Osteocyte (in vitro differentiated cells): ENCODE data around the gene NT5E. TPM values are rescaled to one million over a fixed set of nuclear protein-coding genes. Genes with fewer than 3 reads are reported as not detected.
A peak's percentile ranks its signal among the peaks of the same experiment; 100 is the strongest.
"Not testable (repeated sequence)": the region's sequence is repeated elsewhere in the genome, so short reads cannot be mapped to it uniquely, and the experiment has no call there.

Source experiments
- DNase-seq: peaks from one replicate; pipeline ENCODE4 v3.0.0; 2021; ENCODE audit warnings: mixed read lengths; ENCODE audit not compliant: unreplicated experiment; ENCODE audit errors: extremely low spot score
- H3K27ac Mint-ChIP-seq: one replicate; pipeline ENCODE4 v1.8.0; 2021; ENCODE audit warnings: mild to moderate bottlenecking, mixed read lengths; ENCODE audit not compliant: unreplicated experiment
- H3K27me3 Mint-ChIP-seq: one replicate; pipeline ENCODE4 v1.8.0; 2021; ENCODE audit warnings: mixed read lengths; ENCODE audit not compliant: unreplicated experiment
- H3K36me3 Mint-ChIP-seq: one replicate; pipeline ENCODE4 v1.8.0; 2021; ENCODE audit warnings: mixed read lengths; ENCODE audit not compliant: unreplicated experiment
- H3K4me1 Mint-ChIP-seq: one replicate; pipeline ENCODE4 v1.8.0; 2021; ENCODE audit warnings: mixed read lengths; ENCODE audit not compliant: unreplicated experiment
- H3K4me3 Mint-ChIP-seq: one replicate; pipeline ENCODE4 v1.8.0; 2021; ENCODE audit warnings: mild to moderate bottlenecking, moderate library complexity, mixed read lengths; ENCODE audit not compliant: unreplicated experiment
- H3K9me3 Mint-ChIP-seq: one replicate; pipeline ENCODE4 v1.8.0; 2021; ENCODE audit warnings: mixed read lengths; ENCODE audit not compliant: unreplicated experiment
- total RNA-seq: library from RNA; stranded (reverse); gene quantifications from 2 replicates; pipeline ENCODE4 v1.2.1, GENCODE V29; 2021
- TF ChIP-seq, protein P1 (sequence below): fragments of 200-600 bp; sonication (generic); IDR thresholded peaks from 2 replicates; pipeline ENCODE4 v1.5.0; 2021; ENCODE audit warnings: antibody characterized with exemption, mild to moderate bottlenecking, moderate library complexity

Gene NT5E
- total RNA-seq, 1 donor from 2014 or later = 197 TPM

DNA sequence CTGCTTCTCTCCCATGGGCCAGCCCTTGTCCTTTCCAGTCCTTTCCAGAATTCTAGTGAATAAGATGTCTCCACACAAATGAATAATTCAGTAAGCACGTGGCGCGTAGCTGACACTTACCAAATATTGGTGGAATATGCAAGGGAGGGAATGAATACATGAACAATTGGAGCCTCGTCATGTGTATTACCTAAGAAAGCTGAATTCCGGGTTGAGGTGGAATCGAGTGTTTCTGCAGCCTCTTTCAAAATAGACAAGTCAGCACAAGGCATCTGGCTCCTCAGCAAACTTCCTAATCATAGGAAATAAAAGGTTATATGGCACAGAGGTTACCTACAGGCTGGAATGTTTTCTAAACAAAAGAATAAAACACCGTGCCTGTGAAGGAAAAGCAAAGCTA is 47.0 kb upstream of the NT5E start:
- Mint-ChIP-seq H3K9me3 (no peaks in the 10 kb centered on the region), H3K36me3 (no peaks in the 10 kb centered on the region), H3K4me3 (peak overlapping the region; percentile 27), H3K4me1 (peaks cover 86% of the 10 kb centered on the region), H3K27me3 (no peaks in the 10 kb centered on the region), H3K27ac (peak overlapping the region; percentile 97)
- no peak for DNase-seq
- TF ChIP-seq, protein P1, sequence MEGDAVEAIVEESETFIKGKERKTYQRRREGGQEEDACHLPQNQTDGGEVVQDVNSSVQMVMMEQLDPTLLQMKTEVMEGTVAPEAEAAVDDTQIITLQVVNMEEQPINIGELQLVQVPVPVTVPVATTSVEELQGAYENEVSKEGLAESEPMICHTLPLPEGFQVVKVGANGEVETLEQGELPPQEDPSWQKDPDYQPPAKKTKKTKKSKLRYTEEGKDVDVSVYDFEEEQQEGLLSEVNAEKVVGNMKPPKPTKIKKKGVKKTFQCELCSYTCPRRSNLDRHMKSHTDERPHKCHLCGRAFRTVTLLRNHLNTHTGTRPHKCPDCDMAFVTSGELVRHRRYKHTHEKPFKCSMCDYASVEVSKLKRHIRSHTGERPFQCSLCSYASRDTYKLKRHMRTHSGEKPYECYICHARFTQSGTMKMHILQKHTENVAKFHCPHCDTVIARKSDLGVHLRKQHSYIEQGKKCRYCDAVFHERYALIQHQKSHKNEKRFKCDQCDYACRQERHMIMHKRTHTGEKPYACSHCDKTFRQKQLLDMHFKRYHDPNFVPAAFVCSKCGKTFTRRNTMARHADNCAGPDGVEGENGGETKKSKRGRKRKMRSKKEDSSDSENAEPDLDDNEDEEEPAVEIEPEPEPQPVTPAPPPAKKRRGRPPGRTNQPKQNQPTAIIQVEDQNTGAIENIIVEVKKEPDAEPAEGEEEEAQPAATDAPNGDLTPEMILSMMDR = no peak

GRCh38 chr6:85403331-85404015 is 46.4 kb upstream of the NT5E start:
- Mint-ChIP-seq H3K4me1 (peaks cover 91% of the 10 kb centered on the region), H3K27me3 (no peaks in the 10 kb centered on the region), H3K4me3 (peak overlapping the region; percentile 48), H3K9me3 (no peaks in the 10 kb centered on the region), H3K27ac (peak overlapping the region; percentile 97), H3K36me3 (no peaks in the 10 kb centered on the region)
- TF ChIP-seq, protein P1 = no peak
- DNase-seq = no peak

GRCh38 chr6:85404016-85404563 is 45.8 kb upstream of the NT5E start:
- H3K27me3 Mint-ChIP-seq, H3K9me3 Mint-ChIP-seq: not testable (repeated sequence)

GRCh38 chr6:85404564-85405174 is 45.2 kb upstream of the NT5E start:
- Mint-ChIP-seq H3K9me3 (no peaks in the 10 kb centered on the region), H3K4me1 (peaks cover 87% of the 10 kb centered on the region), H3K27ac (peak overlapping the region; percentile 97), H3K4me3 (peak overlapping the region; percentile 48), H3K36me3 (no peaks in the 10 kb centered on the region), H3K27me3 (no peaks in the 10 kb centered on the region)
- no peak for DNase-seq
- TF ChIP-seq, protein P1 = peak; percentile 19

More at GRCh38 chr6:85404016-85404563, 45.8 kb upstream of the NT5E start:
- Mint-ChIP-seq H3K4me1 (peaks cover 91% of the 10 kb centered on the region), H3K27ac (peak overlapping the region; percentile 97), H3K4me3 (peak overlapping the region; percentile 48)
- H3K36me3 Mint-ChIP-seq, DNase-seq: not testable (repeated sequence)

DNA sequence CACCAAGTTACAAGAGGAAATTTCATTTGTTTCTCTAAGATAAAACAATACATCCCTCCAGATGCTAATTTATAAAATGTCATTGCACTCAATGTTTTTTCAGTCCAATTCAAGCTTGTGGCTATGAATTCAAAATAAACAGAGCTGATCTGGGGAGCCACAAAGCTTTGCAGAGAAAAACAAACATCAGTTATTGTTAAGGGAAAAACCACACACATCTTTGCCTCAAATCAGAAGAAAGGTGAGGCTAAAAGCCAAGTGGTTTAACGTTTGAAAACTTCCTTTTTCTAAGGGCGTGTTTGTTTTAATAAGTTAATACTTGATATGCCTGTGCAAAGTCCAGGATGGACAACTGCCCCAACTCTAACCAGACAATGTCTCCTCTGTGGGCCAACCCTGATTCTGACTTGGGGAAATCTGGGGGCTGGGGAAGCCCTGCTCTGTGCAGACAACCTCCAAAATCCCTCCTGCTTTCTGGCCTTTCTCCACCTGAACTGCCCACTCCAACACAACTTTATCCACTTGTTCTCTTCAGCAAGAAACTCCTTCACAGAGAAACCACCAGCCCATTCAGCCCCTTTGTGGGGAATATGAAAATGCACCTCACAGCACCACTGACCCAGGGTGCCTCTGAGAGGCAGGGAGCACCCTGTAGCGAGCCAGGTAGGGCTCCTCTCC is 44.6 kb upstream of the NT5E start:
- no peak for DNase-seq
- TF ChIP-seq, protein P1 = no peak
- Mint-ChIP-seq H3K27ac (peak overlapping the region; percentile 97), H3K4me1 (peaks cover 81% of the 10 kb centered on the region), H3K36me3 (no peaks in the 10 kb centered on the region), H3K9me3 (no peaks in the 10 kb centered on the region), H3K27me3 (no peaks in the 10 kb centered on the region), H3K4me3 (peak overlapping the region; percentile 48)
